ENCODE results near the gene OLFM1. TPM values are rescaled to one million over a fixed set of nuclear protein-coding genes. Genes with fewer than 3 reads are reported as not detected.

The OLFM1 gene
- total RNA-seq, 1 experiment from 2014 or later, result 0.39 TPM

GRCh38 chr9:135045928-135046738, 41.3 kb upstream of the OLFM1 start:
- intact Hi-C loops (cut with micrococcal nuclease; ENCODE audit: unreplicated experiment) (no loop called here), in situ Hi-C loops (cut with HindIII; ENCODE audit: low pct_unique_long_range_greater_than_20kb, low sequenced_read_pairs) (no loop called here)
- ChIA-PET POLR2A (no interaction called here), CTCF (no interaction called here)
- Histone ChIP-seq H3K9me3 (ENCODE audit: control insufficient read depth, insufficient read depth, low read depth, low read length) (no peaks in the 10 kb centered on the region), H3K36me3 (ENCODE audit: control insufficient read depth, insufficient read depth, low read length) (no peaks in the 10 kb centered on the region), H3K27ac (ENCODE audit: low read length) (no peak overlapping the region), H3K4me3 (ENCODE audit: low read depth in 2 of 2, low read length in 2 of 2) (no peak overlapping the region), H3K4me1 (ENCODE audit: control insufficient read depth, insufficient read depth, low read length) (no peaks in the 10 kb centered on the region), H3K27me3 (ENCODE audit: control insufficient read depth, insufficient read depth, low read length) (peaks cover 2% of the 10 kb centered on the region; the same call in 1 of the 2 replicates)
- ATAC-seq (no peak), DNase-seq (ENCODE audit: low read depth, low spot score) (no peak)
- no TSS peak for BruUV-seq (replicated peaks)
- TF ChIP-seq TCF7L2 (IDR thresholded peaks at IDR 0.05; ENCODE audit: low read depth, low read length) (no peak), POLR2AphosphoS5 (IDR thresholded peaks at IDR 0.05; ENCODE audit: low read depth, low read length) (no peak), CTCF (IDR thresholded peaks at IDR 0.05) (no peak), REST (IDR thresholded peaks at IDR 0.05; ENCODE audit: insufficient read depth in 1 of 2, low read depth in 2 of 2, low read length in 1 of 2) (no peak), SIN3A (IDR thresholded peaks at IDR 0.05; ENCODE audit: borderline replicate concordance, insufficient read depth, low read depth, low read length) (no peak)

- Histone ChIP-seq H3K4me1 (ENCODE audit: control insufficient read depth, insufficient read depth, low read length) (no peaks in the 10 kb centered on the region), H3K27me3 (ENCODE audit: control insufficient read depth, insufficient read depth, low read length) (no peaks in the 10 kb centered on the region; the same call in 1 of the 2 replicates), H3K36me3 (ENCODE audit: control insufficient read depth, insufficient read depth, low read length) (no peaks in the 10 kb centered on the region), H3K27ac (ENCODE audit: low read length) (no peak overlapping the region), H3K9me3 (ENCODE audit: control insufficient read depth, insufficient read depth, low read depth, low read length) (no peaks in the 10 kb centered on the region), H3K4me3 (ENCODE audit: low read depth in 2 of 2, low read length in 2 of 2) (no peak overlapping the region)
- BruUV-seq (replicated peaks), result no TSS peak
- intact Hi-C loops (cut with micrococcal nuclease; ENCODE audit: unreplicated experiment) (no loop called here), in situ Hi-C loops (cut with HindIII; ENCODE audit: low pct_unique_long_range_greater_than_20kb, low sequenced_read_pairs) (no loop called here)
- CTCF ChIA-PET, result no interaction called here
- TF ChIP-seq SIN3A (IDR thresholded peaks at IDR 0.05; ENCODE audit: borderline replicate concordance, insufficient read depth, low read depth, low read length) (no peak), TCF7L2 (IDR thresholded peaks at IDR 0.05; ENCODE audit: low read depth, low read length) (no peak), REST (IDR thresholded peaks at IDR 0.05; ENCODE audit: insufficient read depth in 1 of 2, low read depth in 2 of 2, low read length in 1 of 2) (no peak), POLR2AphosphoS5 (IDR thresholded peaks at IDR 0.05; ENCODE audit: low read depth, low read length) (no peak), CTCF (IDR thresholded peaks at IDR 0.05) (no peak)
- ATAC-seq (no peak), DNase-seq (ENCODE audit: low read depth, low spot score) (no peak)
- POLR2A ChIA-PET, result no interaction called here
These were observed 40.6 kb upstream of the OLFM1 start for GRCh38 chr9:135046739-135047350.

Data from Panc1 (cell line).